Osteoblast (primary cell): Measurements from ENCODE around the gene MYLK2. TPM values are rescaled to one million over a fixed set of nuclear protein-coding genes. Genes with fewer than 3 reads are reported as not detected.

Experiments used
- DNase-seq: peaks from one replicate; pipeline ENCODE4 v3.0.0; 2011; ENCODE audit warnings: low spot score, mixed read lengths; ENCODE audit not compliant: insufficient read length; ENCODE audit errors: missing footprints
- H2AFZ ChIP-seq: 2 replicates; pipeline ENCODE4 v1.6.0; 2011; ENCODE audit warnings: mild to moderate bottlenecking, low read length
- H3K27ac ChIP-seq: 2 replicates; pipeline ENCODE4 v1.5.1; 2011; ENCODE audit warnings: mild to moderate bottlenecking, low read depth, low read length, moderate library complexity
- H3K27me3 ChIP-seq: 2 replicates; pipeline ENCODE4 v1.6.0; 2012; ENCODE audit warnings: mild to moderate bottlenecking, control low read depth, inconsistent platforms, low read length, moderate library complexity; ENCODE audit not compliant: insufficient read depth
- H3K36me3 ChIP-seq: 2 replicates; pipeline ENCODE4 v1.5.1; 2011; ENCODE audit warnings: mild to moderate bottlenecking, low read length, control low read depth, moderate library complexity; ENCODE audit not compliant: insufficient read depth
- H3K4me1 ChIP-seq: 2 replicates; pipeline ENCODE4 v1.5.1; 2011; ENCODE audit warnings: mild to moderate bottlenecking, low read length, control low read depth, moderate library complexity; ENCODE audit not compliant: insufficient read depth
- H3K4me2 ChIP-seq: 2 replicates; pipeline ENCODE4 v1.6.0; 2011; ENCODE audit warnings: mild to moderate bottlenecking, low read length; ENCODE audit not compliant: insufficient read depth
- H3K4me3 ChIP-seq: fragments of 200-600 bp; sonication (generic); 3 replicates; pipeline ENCODE4 v1.5.1; 2012; ENCODE audit warnings: mild to moderate bottlenecking, low read length, inconsistent platforms; ENCODE audit not compliant: insufficient read depth
- H3K79me2 ChIP-seq: 2 replicates; pipeline ENCODE4 v1.6.0; 2012; ENCODE audit warnings: mild to moderate bottlenecking, low read length, control low read depth, inconsistent platforms; ENCODE audit not compliant: insufficient read depth
- H3K9me3 ChIP-seq: 2 replicates; pipeline ENCODE4 v1.5.1; 2011; ENCODE audit warnings: low read depth, low read length, control low read depth
- H4K20me1 ChIP-seq: 2 replicates; pipeline ENCODE4 v1.6.0; 2012; ENCODE audit warnings: mild to moderate bottlenecking, low read length, control low read depth; ENCODE audit not compliant: insufficient read depth
- total RNA-seq: library from RNA; depleted of rRNA; stranded (reverse); fragments of >200 nt; gene quantifications from 2 replicates; pipeline ENCODE4 v1.2.3, GENCODE V29; 2012
- TF ChIP-seq, protein P1 (sequence below): IDR thresholded peaks from 2 replicates; pipeline ENCODE4 v1.5.1; 2011; ENCODE audit warnings: mild to moderate bottlenecking, low read depth, low read length, moderate library complexity; ENCODE audit errors: extremely low read depth

Gene MYLK2
- total RNA-seq, 1 donor = 0.36 TPM

DNA sequence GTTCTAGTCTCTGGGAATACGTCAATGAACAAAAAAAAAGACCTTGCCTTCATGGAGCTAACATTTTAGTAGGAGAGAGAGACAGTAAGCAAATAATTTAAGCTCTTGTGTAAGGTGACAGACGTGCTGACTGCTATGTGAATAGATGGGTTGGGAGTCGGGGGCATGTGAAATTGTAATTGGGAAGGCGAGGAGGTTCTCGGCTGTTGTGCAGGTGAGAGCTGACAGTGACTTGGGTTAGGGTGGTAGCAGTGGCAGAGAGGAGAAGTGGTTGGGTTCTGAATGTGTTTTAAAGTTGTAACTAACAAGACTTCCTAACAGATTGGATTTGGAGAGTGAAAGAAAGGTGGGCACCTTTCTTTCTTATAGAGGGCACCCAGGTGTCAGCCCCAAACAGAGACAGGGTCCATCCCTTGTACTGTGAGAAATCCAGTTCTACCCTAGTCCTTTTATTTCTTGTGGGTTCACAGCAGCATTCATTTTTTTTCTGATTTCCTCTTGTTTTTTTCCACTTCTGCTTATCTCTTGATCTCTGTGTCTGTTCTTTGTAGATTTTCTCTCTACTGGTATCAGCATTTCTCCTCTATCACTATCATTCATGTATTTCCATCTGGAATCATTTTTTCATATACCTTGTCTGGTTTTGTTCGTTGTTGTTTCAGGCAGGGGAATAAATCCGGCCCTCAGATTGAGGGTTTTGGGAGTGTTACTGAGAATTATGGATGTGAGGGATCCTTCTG lies 15.4 kb upstream of the MYLK2 start:
- Histone ChIP-seq H4K20me1 (no peaks in the 10 kb centered on the region), H3K27me3 (no peaks in the 10 kb centered on the region), H3K4me1 (no peaks in the 10 kb centered on the region), H3K27ac (no peak overlapping the region), H3K4me2 (no peak overlapping the region), H3K36me3 (peaks cover 56% of the 10 kb centered on the region), H3K79me2 (no peaks in the 10 kb centered on the region), H2AFZ (no peak overlapping the region), H3K4me3 (no peak overlapping the region), H3K9me3 (no peaks in the 10 kb centered on the region)
- TF ChIP-seq, protein P1, sequence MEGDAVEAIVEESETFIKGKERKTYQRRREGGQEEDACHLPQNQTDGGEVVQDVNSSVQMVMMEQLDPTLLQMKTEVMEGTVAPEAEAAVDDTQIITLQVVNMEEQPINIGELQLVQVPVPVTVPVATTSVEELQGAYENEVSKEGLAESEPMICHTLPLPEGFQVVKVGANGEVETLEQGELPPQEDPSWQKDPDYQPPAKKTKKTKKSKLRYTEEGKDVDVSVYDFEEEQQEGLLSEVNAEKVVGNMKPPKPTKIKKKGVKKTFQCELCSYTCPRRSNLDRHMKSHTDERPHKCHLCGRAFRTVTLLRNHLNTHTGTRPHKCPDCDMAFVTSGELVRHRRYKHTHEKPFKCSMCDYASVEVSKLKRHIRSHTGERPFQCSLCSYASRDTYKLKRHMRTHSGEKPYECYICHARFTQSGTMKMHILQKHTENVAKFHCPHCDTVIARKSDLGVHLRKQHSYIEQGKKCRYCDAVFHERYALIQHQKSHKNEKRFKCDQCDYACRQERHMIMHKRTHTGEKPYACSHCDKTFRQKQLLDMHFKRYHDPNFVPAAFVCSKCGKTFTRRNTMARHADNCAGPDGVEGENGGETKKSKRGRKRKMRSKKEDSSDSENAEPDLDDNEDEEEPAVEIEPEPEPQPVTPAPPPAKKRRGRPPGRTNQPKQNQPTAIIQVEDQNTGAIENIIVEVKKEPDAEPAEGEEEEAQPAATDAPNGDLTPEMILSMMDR = no peak
- no peak for DNase-seq

DNA sequence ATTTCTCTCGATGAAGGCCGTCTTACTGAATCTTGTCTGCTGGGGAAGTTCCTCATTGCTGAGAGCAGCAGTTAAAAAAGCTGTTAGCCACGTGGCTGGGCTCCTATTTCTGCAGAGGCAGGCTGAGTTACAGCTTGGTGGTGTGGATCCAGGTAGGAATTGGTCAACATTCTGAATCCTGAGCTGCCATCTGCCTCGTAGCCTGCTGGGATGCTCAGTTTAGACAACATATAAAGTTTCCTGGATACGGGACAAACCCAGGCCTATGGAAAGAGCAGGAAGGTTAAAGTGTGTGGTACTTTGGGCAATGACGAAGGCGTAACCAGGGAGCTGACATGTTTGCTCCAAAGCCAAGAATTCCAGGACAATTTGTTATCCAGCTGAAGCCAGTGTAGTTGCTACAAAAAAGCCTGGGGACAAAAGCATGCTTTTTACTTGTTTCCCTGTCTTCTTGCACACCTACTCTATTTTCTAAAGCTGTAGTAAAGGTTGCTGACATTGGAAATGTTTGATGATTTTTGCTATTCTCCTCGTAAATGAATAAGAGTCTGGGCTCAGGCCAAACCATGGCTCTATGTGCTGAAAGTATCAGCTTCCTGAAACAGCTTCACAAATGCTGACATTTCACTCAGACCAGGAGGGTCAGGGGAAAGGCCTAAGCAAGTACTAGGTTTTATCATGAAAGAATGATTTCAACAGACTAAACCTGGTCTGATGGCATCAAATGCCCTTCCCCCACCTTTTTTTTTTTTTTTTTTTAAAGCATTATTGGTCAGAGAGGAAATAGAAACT lies 12.4 kb upstream of the MYLK2 start:
- Histone ChIP-seq H4K20me1 (no peaks in the 10 kb centered on the region), H3K36me3 (peaks cover 38% of the 10 kb centered on the region), H3K4me1 (peaks cover 23% of the 10 kb centered on the region), H3K27me3 (no peaks in the 10 kb centered on the region), H3K79me2 (no peaks in the 10 kb centered on the region), H3K4me3 (no peak overlapping the region), H3K27ac (peak overlapping the region; percentile 0), H3K9me3 (no peaks in the 10 kb centered on the region), H3K4me2 (no peak overlapping the region), H2AFZ (no peak overlapping the region)
- TF ChIP-seq, protein P1 = no peak
- peak; percentile 65 for DNase-seq

DNA sequence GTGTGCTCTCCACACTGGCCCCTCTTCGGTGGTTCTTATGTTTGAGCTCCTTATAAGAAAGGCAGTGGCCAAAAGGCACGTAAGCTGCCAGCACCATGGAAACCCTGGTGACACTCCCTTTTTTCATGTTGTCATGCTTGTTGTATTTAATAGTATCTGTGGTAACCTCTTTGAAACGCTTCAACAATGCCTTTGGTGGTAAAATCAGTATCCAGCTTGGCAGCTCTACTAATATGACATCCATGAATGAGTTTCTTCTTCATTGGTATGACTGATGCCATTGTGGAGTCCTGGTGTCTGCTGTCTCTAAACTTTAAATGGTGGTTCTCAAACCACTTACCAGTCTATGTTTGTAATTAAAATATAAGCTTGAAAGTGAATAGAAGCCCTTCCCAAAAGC lies 10.7 kb upstream of the MYLK2 start:
- Histone ChIP-seq H4K20me1 (no peaks in the 10 kb centered on the region), H2AFZ (no peak overlapping the region), H3K4me3 (no peak overlapping the region), H3K4me2 (no peak overlapping the region), H3K27ac (peak overlapping the region; percentile 86), H3K27me3 (no peaks in the 10 kb centered on the region), H3K4me1 (peaks cover 33% of the 10 kb centered on the region), H3K9me3 (no peaks in the 10 kb centered on the region), H3K36me3 (peaks cover 25% of the 10 kb centered on the region), H3K79me2 (no peaks in the 10 kb centered on the region)
- TF ChIP-seq, protein P1 = no peak
- no peak for DNase-seq

DNA sequence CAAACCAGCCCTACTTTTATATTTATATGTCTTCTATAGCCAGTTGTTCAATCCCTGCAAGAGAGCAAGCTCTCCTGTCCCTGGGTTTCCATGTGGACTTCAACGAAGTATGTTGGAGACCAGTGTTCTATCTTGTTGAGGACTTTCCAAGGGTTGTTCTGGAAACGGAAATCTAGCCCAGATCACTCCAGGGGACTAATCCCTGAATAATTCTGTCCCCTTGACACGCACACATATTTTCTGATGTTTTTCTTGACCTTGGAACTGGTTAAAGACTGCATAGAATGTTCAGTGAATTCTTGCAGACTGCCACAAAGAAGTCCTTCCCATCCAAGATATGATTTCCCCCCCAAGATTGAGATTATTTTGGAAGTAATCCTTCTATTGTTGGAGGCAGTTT lies 9.5 kb upstream of the MYLK2 start:
- DNase-seq = no peak
- no peaks in the 10 kb centered on the region for H3K9me3 ChIP-seq
- H3K27ac ChIP-seq = peak overlapping the region; percentile 86
- no peaks in the 10 kb centered on the region for H3K27me3 ChIP-seq
- no peak overlapping the region for H3K4me3 ChIP-seq
- no peak overlapping the region for H2AFZ ChIP-seq
- TF ChIP-seq, protein P1 = no peak
- no peak overlapping the region for H3K4me2 ChIP-seq
- H4K20me1 ChIP-seq = no peaks in the 10 kb centered on the region
- peaks cover 33% of the 10 kb centered on the region for H3K4me1 ChIP-seq
- no peaks in the 10 kb centered on the region for H3K79me2 ChIP-seq
- peaks cover 15% of the 10 kb centered on the region for H3K36me3 ChIP-seq
